ENCODE data around the gene SAMD4A.

SAMD4A gene

DNA sequence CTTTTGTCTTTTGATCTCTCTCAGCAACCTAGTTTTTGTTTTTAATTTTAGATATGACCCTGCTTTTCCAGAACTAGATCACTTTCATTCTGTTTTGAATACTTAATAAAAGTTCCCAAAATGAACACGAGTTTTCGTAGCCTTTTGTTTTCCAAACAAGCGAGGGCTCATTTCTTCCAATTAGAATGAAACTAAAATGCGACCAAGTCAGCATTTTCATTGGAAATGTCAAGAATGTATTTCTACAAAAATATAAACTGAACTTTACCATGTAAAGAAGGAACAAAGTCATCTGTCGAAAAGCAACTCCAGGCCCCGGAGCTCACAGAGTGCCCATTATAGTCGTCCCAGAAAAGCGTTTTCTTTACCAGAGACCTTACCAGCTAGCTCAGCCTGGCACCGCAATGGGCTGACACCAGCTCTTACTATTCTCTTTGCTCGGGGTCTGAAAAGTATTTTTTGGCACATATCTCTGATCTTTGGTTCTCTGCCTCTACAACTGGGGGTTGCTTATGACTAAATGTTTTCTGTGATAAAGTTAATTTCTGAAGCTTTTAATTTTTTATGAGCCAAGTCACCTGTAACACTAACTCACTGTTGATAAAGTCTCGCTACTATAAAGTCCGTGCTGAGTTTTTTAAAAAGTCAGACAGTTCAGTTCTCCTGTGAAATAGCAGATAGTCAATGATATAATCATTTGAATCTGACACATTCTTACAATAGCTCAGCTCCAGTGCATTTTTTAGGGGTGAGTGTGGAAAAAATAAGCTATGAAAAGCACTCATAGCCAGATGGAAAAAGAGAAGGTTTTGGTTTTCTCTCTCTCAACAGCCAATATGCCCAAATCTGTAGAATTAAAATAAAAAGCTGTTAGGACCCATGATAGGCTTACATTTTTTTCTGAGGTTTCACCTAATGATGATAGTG is 43.4 kb downstream of the SAMD4A start:
- Histone ChIP-seq H3K27me3 (no peaks in the 10 kb centered on the region), H3K9me3 (no peaks in the 10 kb centered on the region), H3K4me3 (ENCODE audit: low read depth in 1 of 2, low read length in 1 of 2) (no peak overlapping the region), H3K27ac (no peak overlapping the region), H3K4me1 (ENCODE audit: control insufficient read depth in 1 of 2, insufficient read depth in 1 of 2, low read depth in 1 of 2, low read length in 1 of 2) (no peaks in the 10 kb centered on the region), H3K36me3 (no peaks in the 10 kb centered on the region)
- TF ChIP-seq, protein P1, sequence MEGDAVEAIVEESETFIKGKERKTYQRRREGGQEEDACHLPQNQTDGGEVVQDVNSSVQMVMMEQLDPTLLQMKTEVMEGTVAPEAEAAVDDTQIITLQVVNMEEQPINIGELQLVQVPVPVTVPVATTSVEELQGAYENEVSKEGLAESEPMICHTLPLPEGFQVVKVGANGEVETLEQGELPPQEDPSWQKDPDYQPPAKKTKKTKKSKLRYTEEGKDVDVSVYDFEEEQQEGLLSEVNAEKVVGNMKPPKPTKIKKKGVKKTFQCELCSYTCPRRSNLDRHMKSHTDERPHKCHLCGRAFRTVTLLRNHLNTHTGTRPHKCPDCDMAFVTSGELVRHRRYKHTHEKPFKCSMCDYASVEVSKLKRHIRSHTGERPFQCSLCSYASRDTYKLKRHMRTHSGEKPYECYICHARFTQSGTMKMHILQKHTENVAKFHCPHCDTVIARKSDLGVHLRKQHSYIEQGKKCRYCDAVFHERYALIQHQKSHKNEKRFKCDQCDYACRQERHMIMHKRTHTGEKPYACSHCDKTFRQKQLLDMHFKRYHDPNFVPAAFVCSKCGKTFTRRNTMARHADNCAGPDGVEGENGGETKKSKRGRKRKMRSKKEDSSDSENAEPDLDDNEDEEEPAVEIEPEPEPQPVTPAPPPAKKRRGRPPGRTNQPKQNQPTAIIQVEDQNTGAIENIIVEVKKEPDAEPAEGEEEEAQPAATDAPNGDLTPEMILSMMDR (IDR thresholded peaks at IDR 0.05): no peak

DNA sequence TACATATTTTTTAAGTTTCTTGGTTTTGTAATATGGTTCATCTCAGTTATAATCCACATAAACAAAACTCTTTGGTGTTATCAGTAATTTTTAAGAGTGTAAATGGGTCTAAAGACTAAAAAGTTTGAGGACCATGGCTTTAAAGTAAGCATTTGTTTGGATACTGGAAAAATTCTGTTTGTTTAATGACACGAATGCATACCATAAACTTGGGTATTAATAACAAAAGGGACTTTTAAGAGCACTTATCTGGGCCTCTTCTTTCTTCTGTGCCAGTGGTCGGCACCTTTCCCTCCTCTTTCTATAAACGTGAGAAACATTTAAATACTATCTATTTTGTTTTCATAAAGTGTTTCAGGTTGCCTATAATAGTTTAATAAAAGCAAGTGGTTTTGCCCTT is 47.4 kb downstream of the SAMD4A start:
- TF ChIP-seq, protein P1 (IDR thresholded peaks at IDR 0.05): no peak
- H3K27ac ChIP-seq: no peak overlapping the region
- H3K27me3 ChIP-seq: no peaks in the 10 kb centered on the region
- no peaks in the 10 kb centered on the region for H3K9me3 ChIP-seq
- H3K4me3 ChIP-seq (ENCODE audit: low read depth in 1 of 2, low read length in 1 of 2): no peak overlapping the region
- H3K36me3 ChIP-seq: no peaks in the 10 kb centered on the region
- no peaks in the 10 kb centered on the region for H3K4me1 ChIP-seq (ENCODE audit: control insufficient read depth in 1 of 2, insufficient read depth in 1 of 2, low read depth in 1 of 2, low read length in 1 of 2)

DNA sequence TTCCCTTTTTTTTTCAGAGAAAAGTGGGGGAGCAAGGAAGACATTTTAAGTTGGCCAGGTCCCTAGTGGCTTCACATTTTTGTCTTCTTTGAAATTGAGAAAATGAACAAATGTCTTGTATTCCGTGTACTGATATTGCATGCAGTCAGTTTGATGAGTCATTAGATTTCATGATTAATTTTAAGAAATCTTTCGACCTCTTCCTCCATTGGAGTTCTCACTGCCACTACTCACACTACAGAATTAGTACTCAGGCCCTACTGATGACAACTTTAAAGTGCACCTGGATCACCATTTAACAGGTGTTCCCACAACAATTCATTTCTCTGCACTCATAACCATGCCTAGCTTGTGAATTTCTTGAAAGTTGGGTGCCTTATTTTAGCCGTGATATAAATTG is 50.5 kb downstream of the SAMD4A start:
- Histone ChIP-seq H3K4me1 (ENCODE audit: control insufficient read depth in 1 of 2, insufficient read depth in 1 of 2, low read depth in 1 of 2, low read length in 1 of 2) (no peaks in the 10 kb centered on the region), H3K36me3 (no peaks in the 10 kb centered on the region), H3K9me3 (no peaks in the 10 kb centered on the region), H3K4me3 (ENCODE audit: low read depth in 1 of 2, low read length in 1 of 2) (no peak overlapping the region), H3K27me3 (no peaks in the 10 kb centered on the region), H3K27ac (no peak overlapping the region)
- TF ChIP-seq, protein P1 (IDR thresholded peaks at IDR 0.05): no peak

DNA sequence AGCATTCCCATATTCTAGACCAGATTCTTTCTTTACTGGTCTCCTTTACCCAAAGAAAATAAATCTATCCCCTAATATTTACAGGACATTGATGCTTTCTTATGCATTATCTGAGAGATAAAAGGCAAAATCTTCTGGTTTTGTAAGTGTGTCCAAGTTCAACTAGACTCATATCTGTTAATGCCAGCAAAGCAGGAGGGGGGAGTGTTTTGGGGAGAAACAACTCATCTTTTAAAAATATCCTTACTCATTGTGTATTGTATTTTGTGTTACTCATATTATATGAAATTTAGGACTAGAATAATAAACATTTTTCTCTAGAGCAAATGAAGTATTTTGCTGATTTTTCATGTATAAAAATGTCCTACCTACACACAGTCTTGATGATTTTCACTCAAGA is 54.8 kb downstream of the SAMD4A start:
- Histone ChIP-seq H3K27ac (no peak overlapping the region), H3K27me3 (peaks cover 6% of the 10 kb centered on the region), H3K4me3 (ENCODE audit: low read depth in 1 of 2, low read length in 1 of 2) (no peak overlapping the region), H3K4me1 (ENCODE audit: control insufficient read depth in 1 of 2, insufficient read depth in 1 of 2, low read depth in 1 of 2, low read length in 1 of 2) (no peaks in the 10 kb centered on the region), H3K36me3 (no peaks in the 10 kb centered on the region), H3K9me3 (no peaks in the 10 kb centered on the region)
- TF ChIP-seq, protein P1 (IDR thresholded peaks at IDR 0.05): no peak

DNA sequence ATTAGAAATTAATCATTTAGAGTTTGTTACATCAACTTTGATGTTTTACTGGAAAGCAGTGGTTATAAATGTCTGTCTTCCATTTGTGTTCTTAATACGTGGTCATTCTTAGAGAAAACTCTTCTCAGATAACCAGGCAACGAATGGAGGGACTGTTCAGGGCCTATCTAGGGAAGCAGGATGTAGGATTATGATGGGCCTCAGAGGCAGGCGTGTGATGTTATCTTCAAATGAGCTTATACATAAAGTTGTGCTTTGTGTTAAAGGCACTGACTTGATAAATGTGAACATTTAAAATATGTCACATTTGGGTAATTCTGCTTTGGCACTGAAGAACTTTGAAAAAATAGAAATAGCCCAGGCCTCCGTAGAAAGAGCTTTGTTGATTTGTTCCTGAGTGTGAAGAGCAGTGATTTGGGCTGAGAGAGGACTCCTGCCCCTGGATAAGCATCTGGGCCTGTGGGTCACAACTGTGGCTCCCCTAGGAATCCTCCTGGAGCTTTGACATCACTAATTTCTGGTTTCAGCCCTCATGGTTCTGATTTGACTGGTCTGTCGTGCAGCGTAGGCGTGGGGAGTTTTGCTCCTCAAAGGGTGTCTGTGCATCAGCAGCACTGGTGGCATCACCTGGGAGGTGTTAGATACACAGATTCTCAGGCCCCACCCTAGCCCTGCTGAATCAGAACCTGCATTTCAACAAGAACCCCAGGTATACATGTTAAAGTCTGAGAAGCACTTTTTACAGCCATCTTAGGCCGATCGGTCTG is 55.4 kb downstream of the SAMD4A start:
- H3K36me3 ChIP-seq: no peaks in the 10 kb centered on the region

More for the DNA sequence above, 55.4 kb downstream of the SAMD4A start:
- Histone ChIP-seq H3K4me3 (ENCODE audit: low read depth in 1 of 2, low read length in 1 of 2) (no peak overlapping the region), H3K4me1 (ENCODE audit: control insufficient read depth in 1 of 2, insufficient read depth in 1 of 2, low read depth in 1 of 2, low read length in 1 of 2) (no peaks in the 10 kb centered on the region), H3K27me3 (peaks cover 7% of the 10 kb centered on the region), H3K9me3 (no peaks in the 10 kb centered on the region), H3K27ac (no peak overlapping the region)
- TF ChIP-seq, protein P1 (IDR thresholded peaks at IDR 0.05): no peak
